HFF-Myc (cell line): ENCODE measurements around the gene SS18L1.

Source experiments
- DNase-seq: peaks from one replicate; pipeline ENCODE4 v3.0.0-alpha.2; 2011; ENCODE audit warnings: low read depth; ENCODE audit errors: extremely low read depth
- H3K4me3 ChIP-seq: replicated peaks from 2 replicates; pipeline ENCODE4 v1.5.1; 2011; ENCODE audit warnings: low read depth, mild to moderate bottlenecking, control low read depth, low read length
- CTCF ChIP-seq: IDR thresholded peaks from 2 replicates; pipeline ENCODE4 v1.5.1; 2012; ENCODE audit warnings: mild to moderate bottlenecking, low read depth, low read length, control low read depth; ENCODE audit errors: missing control alignments

Gene SS18L1

GRCh38 chr20:62134735-62135231, 8.8 kb upstream of the SS18L1 start:
- H3K4me3 ChIP-seq = no peak overlapping the region
- no peak for TF ChIP-seq CTCF
- DNase-seq = no peak

DNA sequence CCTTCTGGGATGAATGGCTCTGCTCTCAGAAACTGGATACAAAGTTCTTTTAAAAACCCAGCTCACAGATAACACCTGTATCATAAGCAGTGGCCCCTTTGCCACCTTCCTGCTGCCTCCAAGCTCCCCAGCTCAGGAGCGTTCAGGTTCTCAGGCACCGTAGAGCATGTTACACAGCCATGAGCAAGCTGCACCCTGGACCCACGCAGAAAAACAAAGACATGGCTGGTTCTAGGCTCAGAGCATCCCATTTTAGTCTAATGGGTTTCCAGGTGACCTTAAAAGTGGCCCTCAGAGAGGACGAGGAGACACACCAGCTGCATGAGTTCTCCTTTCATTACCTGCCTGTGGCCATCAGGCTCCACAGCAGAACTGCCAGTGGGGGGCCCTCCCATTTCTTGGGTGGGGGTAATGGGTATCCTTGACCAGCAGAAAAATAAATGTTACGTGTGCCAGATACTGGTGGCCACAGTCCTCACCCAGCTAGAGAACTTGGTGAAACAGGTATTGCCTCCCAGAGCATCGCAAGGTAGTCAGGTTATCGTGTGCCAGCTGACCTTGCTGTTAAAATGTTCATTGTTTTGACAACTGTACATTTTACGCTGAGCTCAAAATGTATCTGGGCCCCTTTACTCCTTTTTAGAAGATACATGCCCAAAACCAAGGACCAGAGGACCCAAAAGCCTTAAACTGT, 7.8 kb upstream of the SS18L1 start:
- H3K4me3 ChIP-seq = no peak overlapping the region
- DNase-seq = no peak
- no peak for TF ChIP-seq CTCF

DNA sequence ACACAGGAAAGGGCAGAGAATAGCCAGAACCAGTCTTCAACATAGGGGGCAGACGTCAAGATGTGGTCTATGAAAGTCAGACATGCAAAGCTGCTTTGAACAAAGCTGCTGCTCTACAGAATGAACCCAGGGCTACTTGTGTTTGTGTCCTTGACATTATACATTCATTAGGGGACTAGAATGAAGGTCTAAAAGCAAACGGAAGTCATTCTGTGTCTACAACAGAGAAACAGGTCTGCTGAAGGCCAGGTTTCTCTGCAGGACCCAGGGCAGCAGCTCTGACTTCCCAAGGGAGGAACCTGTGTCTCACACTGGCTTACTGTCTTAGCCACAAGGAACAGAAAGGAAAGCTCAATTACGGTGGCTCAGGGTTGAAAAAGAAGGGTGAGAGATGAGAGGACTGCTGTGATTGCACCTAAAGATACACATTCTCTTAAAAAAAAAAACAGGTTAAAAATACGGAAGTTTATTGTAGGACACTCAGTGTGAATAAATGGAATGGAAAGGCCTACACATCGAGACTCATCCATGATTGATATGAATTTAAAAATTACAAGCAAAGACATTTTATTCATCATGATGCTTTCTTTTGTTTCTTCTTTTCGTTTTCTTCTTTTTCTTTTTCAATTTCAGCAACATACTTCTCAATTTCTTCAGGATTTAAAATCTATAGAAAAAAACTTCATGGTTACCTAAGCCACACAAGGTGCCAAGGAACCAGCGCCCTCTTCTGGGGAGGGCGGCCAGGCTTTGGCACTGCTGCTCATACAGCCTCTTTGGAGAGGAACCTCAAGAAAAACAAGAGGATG, 7.1 kb upstream of the SS18L1 start:
- DNase-seq = no peak
- peak; percentile 93 for TF ChIP-seq CTCF
- no peak overlapping the region for H3K4me3 ChIP-seq

GRCh38 chr20:62137092-62137384, 6.5 kb upstream of the SS18L1 start:
- DNase-seq = no peak
- no peak for TF ChIP-seq CTCF
- H3K4me3 ChIP-seq = no peak overlapping the region

- DNase-seq = no peak
Measured at GRCh38 chr20:62137478-62138203, 5.9 kb upstream of the SS18L1 start.

DNA sequence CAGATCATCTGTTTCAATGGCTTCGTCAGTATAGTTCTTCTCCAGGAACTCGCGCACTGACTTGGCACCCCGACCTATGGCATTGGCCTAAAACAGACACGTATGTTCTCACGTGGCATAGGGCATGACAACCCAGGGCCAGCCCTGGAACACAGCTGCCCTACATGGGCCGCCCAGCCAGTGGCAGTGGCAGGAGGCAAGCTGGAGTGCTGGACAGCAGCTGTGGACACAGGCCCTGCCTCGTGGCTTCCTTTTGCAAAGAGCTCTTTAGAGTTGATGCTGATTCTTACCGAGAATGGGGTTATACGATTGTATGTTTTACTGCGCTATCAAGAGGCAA, 5.4 kb upstream of the SS18L1 start:
- DNase-seq = no peak
- H3K4me3 ChIP-seq = no peak overlapping the region
- TF ChIP-seq CTCF = no peak

More at GRCh38 chr20:62137478-62138203, 5.9 kb upstream of the SS18L1 start:
- no peak for TF ChIP-seq CTCF
- no peak overlapping the region for H3K4me3 ChIP-seq
